Stimulated activated naive CD8-positive, alpha-beta T cell treated with anti-CD3 and anti-CD28 coated beads, Interleukin-15, amount 100 ng/mL, for 72 hours (primary cell): ENCODE data around the gene OTOS.

Source experiments
- ATAC-seq: fragments of 150-1000 bp; cut with Tn5 transposase; 2 replicates; pipeline ENCODE4 v1.10.0; 2021; ENCODE audit warnings: mild to moderate bottlenecking, moderate library complexity
- DNase-seq, 2 donors: peaks; one replicate each; pipeline ENCODE4 v3.0.0; 2021 to 2022
- H3K27ac Mint-ChIP-seq, 2 donors: one replicate each; pipeline ENCODE4 v1.8.0; 2022; ENCODE audit warnings: mild to moderate bottlenecking in 2 of 2, mixed read lengths in 2 of 2, moderate library complexity in 2 of 2
- H3K27me3 Mint-ChIP-seq: one replicate; pipeline ENCODE4 v1.8.0; 2022; ENCODE audit warnings: mixed read lengths
- H3K4me1 Mint-ChIP-seq: one replicate; pipeline ENCODE4 v1.8.0; 2022; ENCODE audit warnings: mild to moderate bottlenecking, mixed read lengths
- H3K4me3 Mint-ChIP-seq, 2 donors: one replicate each; pipeline ENCODE4 v1.8.0; 2022; ENCODE audit warnings: mild to moderate bottlenecking in 2 of 2, mixed read lengths in 2 of 2, moderate library complexity in 1 of 2
- H3K9me3 Mint-ChIP-seq, 2 donors: one replicate each; pipeline ENCODE4 v1.8.0; 2022; ENCODE audit warnings: mixed read lengths in 2 of 2

OTOS gene

DNA sequence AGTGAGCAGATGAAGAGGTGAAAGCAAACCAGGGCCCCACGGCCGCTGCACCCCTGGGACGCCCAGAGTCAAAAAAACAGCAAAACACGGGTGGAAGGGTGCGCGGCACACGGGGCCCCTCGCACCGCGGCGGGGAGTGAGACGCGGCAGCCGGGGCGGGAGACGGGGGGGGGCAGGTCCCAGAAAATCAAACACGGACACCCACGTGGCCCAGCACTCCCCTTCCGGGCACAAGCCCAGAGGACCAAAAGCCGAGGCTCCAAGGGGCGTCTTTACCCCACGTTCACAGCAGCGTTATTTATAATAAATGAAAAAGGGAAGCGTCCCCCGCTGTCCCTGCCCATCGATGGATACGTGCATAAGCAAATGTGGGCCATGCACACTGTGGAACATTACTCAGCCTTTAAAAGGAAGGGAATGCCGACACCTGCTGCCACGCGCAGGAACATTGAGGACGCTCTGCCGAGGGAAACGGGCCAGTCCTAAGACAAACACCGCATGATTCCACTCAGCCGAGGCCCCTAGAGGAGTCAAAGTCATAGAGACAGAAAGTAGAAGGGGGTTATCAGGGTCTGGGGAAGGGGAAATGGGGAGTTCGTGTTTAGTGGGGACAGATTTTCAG lies 3.7 kb downstream of the OTOS start:
- peak overlapping the region; percentile 95 to 96 for H3K27ac Mint-ChIP-seq
- H3K4me3 Mint-ChIP-seq, result peak overlapping the region; percentile 94 to 99
- H3K4me1 Mint-ChIP-seq, result peaks cover 44% of the 10 kb centered on the region

GRCh38 chr2:240136013-240136670 lies 4.3 kb downstream of the OTOS start, which contains the start of gene COPS9:
Gene COPS9, minus strand, starts transcription at chr2:240136305. Its CDS starts 21 bp downstream, at chr2:240136284.
- ATAC-seq (peak; percentile 97), DNase-seq (peak; percentile 89 to 90)
- peak within 1 kb of the TSS; percentile 95 to 96 for H3K27ac Mint-ChIP-seq
- H3K4me3 Mint-ChIP-seq, result peak within 1 kb of the TSS; percentile 94 to 99
- no peaks in the 10 kb centered on the region for H3K27me3 Mint-ChIP-seq
- peaks cover 44% of the 10 kb centered on the region for H3K4me1 Mint-ChIP-seq
- no peaks in the 10 kb centered on the region for H3K9me3 Mint-ChIP-seq

More for the DNA sequence above, 3.7 kb downstream of the OTOS start:
- Mint-ChIP-seq H3K27me3 (no peaks in the 10 kb centered on the region), H3K9me3 (no peaks in the 10 kb centered on the region)
- ATAC-seq (peak; percentile 42), DNase-seq (peak in 1 of 2 donors; percentile 24)

DNA sequence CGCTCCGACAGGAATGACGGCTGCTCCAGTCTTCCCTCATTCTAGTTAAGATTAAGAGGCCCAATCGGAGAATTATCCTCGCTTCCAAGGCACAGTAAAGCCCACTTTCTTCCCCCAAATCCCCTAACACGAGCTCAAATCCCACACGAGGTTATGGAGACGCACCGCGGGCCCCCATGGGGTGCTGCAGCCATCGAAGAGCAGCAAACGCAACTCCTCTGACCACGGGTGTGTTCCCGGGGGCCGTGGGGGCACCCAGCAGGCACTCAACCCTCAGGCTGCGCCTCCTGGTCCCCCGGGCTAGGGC lies 4.8 kb downstream of the OTOS start:
- ATAC-seq (peak; percentile 41), DNase-seq (no peak)
- Mint-ChIP-seq H3K4me3 (peak overlapping the region; percentile 94 to 99), H3K9me3 (no peaks in the 10 kb centered on the region), H3K27me3 (no peaks in the 10 kb centered on the region), H3K4me1 (peaks cover 44% of the 10 kb centered on the region), H3K27ac (peak overlapping the region; percentile 95 to 96)

DNA sequence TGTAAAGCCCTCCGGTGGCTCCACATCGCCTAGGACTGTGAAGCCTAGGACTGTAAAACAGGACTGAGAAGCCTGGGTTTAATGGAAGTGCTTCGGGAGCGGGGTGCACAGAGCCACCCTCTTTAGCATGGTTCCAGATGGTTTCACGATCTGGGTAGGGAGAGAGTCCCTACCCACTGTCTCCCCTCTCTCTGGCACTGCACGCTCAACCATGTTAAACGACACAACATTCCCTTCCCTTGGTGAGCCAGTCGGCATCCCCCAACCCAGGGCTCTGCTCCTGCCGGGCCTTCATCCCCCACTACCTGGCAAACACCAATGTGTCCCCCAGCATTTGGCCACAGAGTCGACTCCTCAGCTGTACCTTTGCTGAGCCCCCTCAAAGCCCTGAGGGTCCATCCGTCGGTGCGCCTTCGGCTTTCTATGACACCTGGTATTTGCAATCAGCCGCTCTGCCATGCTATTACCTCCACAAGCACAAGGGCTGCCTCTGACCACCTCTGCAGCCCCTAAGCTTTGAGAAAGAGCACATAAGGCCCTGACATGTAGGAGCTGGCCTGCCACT lies 5.4 kb downstream of the OTOS start:
- H3K9me3 Mint-ChIP-seq, result no peaks in the 10 kb centered on the region
- H3K4me1 Mint-ChIP-seq, result peaks cover 44% of the 10 kb centered on the region
- peak overlapping the region; percentile 95 to 96 for H3K27ac Mint-ChIP-seq
- DNase-seq (no peak), ATAC-seq (no peak)
- H3K27me3 Mint-ChIP-seq, result no peaks in the 10 kb centered on the region
- peak overlapping the region; percentile 94 to 99 for H3K4me3 Mint-ChIP-seq

GRCh38 chr2:240134466-240134865 lies 6.0 kb downstream of the OTOS start:
- Mint-ChIP-seq H3K4me1 (peaks cover 44% of the 10 kb centered on the region), H3K27me3 (no peaks in the 10 kb centered on the region), H3K27ac (peak overlapping the region; percentile 77 to 96), H3K4me3 (peak overlapping the region; percentile 94 to 99), H3K9me3 (no peaks in the 10 kb centered on the region)
- DNase-seq (no peak), ATAC-seq (no peak)

DNA sequence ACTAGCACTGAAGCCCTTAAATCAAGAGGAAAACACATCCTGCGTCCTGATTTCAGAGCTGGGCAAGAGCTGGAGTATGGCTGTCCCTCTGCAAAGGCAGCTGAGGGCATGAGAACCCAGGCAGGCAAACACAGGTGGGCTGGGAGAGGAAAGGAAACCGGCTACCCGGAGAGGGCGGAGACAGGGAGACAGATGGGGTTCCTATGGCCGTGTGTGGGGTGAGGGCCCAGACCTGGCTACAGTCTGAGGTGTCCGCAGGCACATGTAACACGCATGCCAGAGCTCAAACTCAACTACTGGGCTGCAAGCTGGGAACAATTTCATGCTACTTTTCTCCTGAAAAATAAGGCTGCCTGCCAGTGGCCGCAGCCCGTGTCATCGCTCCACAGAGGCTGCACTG lies 7.1 kb downstream of the OTOS start:
- H3K27ac Mint-ChIP-seq, result peak overlapping the region; percentile 74 to 87
- ATAC-seq (no peak), DNase-seq (no peak)
- no peak overlapping the region for H3K4me3 Mint-ChIP-seq
- peaks cover 44% of the 10 kb centered on the region for H3K4me1 Mint-ChIP-seq
- H3K9me3 Mint-ChIP-seq, result no peaks in the 10 kb centered on the region
- H3K27me3 Mint-ChIP-seq, result no peaks in the 10 kb centered on the region

DNA sequence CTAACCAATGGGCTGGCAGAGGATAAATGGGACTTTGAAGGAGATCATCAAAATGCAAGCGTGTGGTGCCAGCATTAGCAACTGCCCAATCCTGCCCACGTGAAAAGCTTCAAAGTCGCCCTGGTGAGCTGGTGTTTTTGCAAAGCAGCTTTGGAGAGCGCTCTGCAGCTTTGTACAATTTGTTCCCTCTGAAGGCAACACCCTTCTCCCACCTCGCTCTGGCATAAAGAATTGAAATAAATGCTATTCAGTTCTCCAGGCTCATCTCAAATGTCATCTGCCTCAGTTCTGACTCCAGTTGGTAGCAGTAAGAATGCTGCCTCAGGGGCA lies 7.8 kb downstream of the OTOS start:
- Mint-ChIP-seq H3K27ac (no peak overlapping the region), H3K4me3 (no peak overlapping the region), H3K9me3 (no peaks in the 10 kb centered on the region), H3K4me1 (peaks cover 44% of the 10 kb centered on the region), H3K27me3 (no peaks in the 10 kb centered on the region)
- DNase-seq (no peak), ATAC-seq (no peak)

GRCh38 chr2:240131941-240132650 lies 8.4 kb downstream of the OTOS start:
- no peak overlapping the region for H3K27ac Mint-ChIP-seq
- no peak for DNase-seq
- ATAC-seq, result no peak
- H3K4me3 Mint-ChIP-seq, result no peak overlapping the region
- H3K27me3 Mint-ChIP-seq, result no peaks in the 10 kb centered on the region
- H3K9me3 Mint-ChIP-seq, result no peaks in the 10 kb centered on the region
- peaks cover 40% of the 10 kb centered on the region for H3K4me1 Mint-ChIP-seq

GRCh38 chr2:240131296-240131695 lies 9.2 kb downstream of the OTOS start:
- Mint-ChIP-seq H3K4me1 (peaks cover 33% of the 10 kb centered on the region), H3K9me3 (no peaks in the 10 kb centered on the region), H3K27ac (no peak overlapping the region), H3K4me3 (no peak overlapping the region), H3K27me3 (no peaks in the 10 kb centered on the region)
- ATAC-seq (no peak), DNase-seq (no peak)

GRCh38 chr2:240130393-240131195 lies 9.9 kb downstream of the OTOS start:
- Mint-ChIP-seq H3K27me3 (no peaks in the 10 kb centered on the region), H3K9me3 (no peaks in the 10 kb centered on the region), H3K27ac (no peak overlapping the region), H3K4me1 (peaks cover 27% of the 10 kb centered on the region), H3K4me3 (no peak overlapping the region)
- no peak for ATAC-seq
- DNase-seq, result no peak

- Mint-ChIP-seq H3K27me3 (no peaks in the 10 kb centered on the region), H3K4me3 (no peak overlapping the region), H3K27ac (no peak overlapping the region), H3K4me1 (peaks cover 20% of the 10 kb centered on the region), H3K9me3 (no peaks in the 10 kb centered on the region)
- ATAC-seq (no peak), DNase-seq (no peak)
Measured at GRCh38 chr2:240129731-240130392, 10.6 kb downstream of the OTOS start.

DNA sequence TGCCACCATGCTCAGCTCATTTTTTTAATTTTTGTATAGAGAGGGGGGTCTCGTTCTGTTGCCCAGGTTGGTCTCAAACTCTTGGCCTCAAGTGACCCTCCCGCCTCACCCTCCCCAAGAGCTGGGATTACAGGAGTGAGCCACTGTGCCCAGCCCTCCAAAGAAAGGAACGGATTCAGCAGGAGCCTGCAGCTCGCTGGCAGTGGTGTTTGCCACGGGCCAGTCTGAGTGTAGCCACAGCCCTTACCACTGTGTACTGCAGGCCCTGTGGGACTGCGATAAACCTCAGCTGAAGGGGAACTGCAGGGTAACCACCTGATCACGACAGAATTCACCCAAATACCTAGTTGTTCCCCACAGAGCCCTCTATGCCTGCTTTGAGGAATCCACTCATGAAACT lies 11.1 kb downstream of the OTOS start:
- Mint-ChIP-seq H3K4me1 (peaks cover 14% of the 10 kb centered on the region), H3K9me3 (no peaks in the 10 kb centered on the region), H3K27ac (no peak overlapping the region), H3K4me3 (no peak overlapping the region), H3K27me3 (no peaks in the 10 kb centered on the region)
- no peak for DNase-seq
- ATAC-seq, result no peak

DNA sequence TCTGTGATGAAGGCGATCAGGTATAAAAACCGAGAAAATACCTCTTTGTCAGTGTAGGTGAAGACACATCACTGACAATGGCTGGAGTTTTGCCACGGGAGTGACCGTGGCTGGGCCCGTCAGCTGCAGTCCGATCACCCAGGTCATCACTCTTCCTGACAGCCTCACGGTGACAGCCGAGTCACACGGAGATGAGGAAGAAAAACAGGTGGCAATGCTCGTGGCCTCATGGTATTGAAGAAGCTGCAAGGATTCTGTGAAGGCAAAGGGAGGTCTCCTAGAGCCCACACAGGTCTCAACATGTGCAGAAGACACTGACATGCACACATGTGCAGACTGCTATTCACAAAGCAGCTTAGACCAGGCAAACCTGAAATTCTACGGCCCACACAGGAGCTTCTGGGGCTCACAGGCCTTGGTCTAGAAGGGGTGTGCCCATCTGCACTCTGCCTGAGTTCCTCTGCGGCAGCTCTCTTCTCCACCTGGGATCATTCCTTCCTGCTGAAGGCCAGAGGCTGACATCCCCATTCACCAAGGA lies 11.8 kb downstream of the OTOS start:
- no peaks in the 10 kb centered on the region for H3K9me3 Mint-ChIP-seq
- no peak overlapping the region for H3K27ac Mint-ChIP-seq
- no peak for ATAC-seq
- DNase-seq, result no peak
- H3K4me3 Mint-ChIP-seq, result no peak overlapping the region
- H3K4me1 Mint-ChIP-seq, result peaks cover 9% of the 10 kb centered on the region
- no peaks in the 10 kb centered on the region for H3K27me3 Mint-ChIP-seq

GRCh38 chr2:240127911-240128607 lies 12.4 kb downstream of the OTOS start:
- no peak overlapping the region for H3K27ac Mint-ChIP-seq
- H3K27me3 Mint-ChIP-seq, result no peaks in the 10 kb centered on the region
- peaks cover 4% of the 10 kb centered on the region for H3K4me1 Mint-ChIP-seq
- H3K4me3 Mint-ChIP-seq, result no peak overlapping the region
- DNase-seq (no peak), ATAC-seq (no peak)
- H3K9me3 Mint-ChIP-seq, result no peaks in the 10 kb centered on the region
